HUES64 (cell line): ENCODE data around the gene CCDC47.

ENCODE experiments used
- H3K27ac ChIP-seq: 2 replicates; pipeline ENCODE4 v1.7.0; 2013; ENCODE audit warnings: low read depth, low read length, inconsistent platforms
- H3K27me3 ChIP-seq: 2 replicates; pipeline ENCODE4 v1.6.1; 2013; ENCODE audit warnings: mild to moderate bottlenecking, low read length; ENCODE audit not compliant: insufficient read depth
- H3K36me3 ChIP-seq: 2 replicates; pipeline ENCODE4 v1.6.1; 2013; ENCODE audit warnings: mild to moderate bottlenecking, low read length; ENCODE audit not compliant: insufficient read depth
- H3K4me1 ChIP-seq: 2 replicates; pipeline ENCODE4 v1.6.1; 2013; ENCODE audit warnings: mild to moderate bottlenecking, low read length, moderate library complexity; ENCODE audit not compliant: insufficient read depth
- H3K4me3 ChIP-seq: 2 replicates; pipeline ENCODE4 v1.5.1; 2013; ENCODE audit warnings: mild to moderate bottlenecking, low read length, moderate library complexity
- H3K9ac ChIP-seq: 2 replicates; pipeline ENCODE4 v1.6.1; 2013; ENCODE audit warnings: mild to moderate bottlenecking, low read depth, low read length
- H3K9me3 ChIP-seq: 2 replicates; pipeline ENCODE4 v1.6.1; 2013; ENCODE audit warnings: low read depth, low read length; ENCODE audit not compliant: insufficient read depth
- WGBS: fragments of 150-250, 120-280 bp; methylation state at CpG from one replicate; pipeline ENCODE4 v1.1.7; 2013; ENCODE audit warnings: missing lambda C conversion rate; 5-methylcytosine and 5-hydroxymethylcytosine counted together

CCDC47 gene

DNA sequence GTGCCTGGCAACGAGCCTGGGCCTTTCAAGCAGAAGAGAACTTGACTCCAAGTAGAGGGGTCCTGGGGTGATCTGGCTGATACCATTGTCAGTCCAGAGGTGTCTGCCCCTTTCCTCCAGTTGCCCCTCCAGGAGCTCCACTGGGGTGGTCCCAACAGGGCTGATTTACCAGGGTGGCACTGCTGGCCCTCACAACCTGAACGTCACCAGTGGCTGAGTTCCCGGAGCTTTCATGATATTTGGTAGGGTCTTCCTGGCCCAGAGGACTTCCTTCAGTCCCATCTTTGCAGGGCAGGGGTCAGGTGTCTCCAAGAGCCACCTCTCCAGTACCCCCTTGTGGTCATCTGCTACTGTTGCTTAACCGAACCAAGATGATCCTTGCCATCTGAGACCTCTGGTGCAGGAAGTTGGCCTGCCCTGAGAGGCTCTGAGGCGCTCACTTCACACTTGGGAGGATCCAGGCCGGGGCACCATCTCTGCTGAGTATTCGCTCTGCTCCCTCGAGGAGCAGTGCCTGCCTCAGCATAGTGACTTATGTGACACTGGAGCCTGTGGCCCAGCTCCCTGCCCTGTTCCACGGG, 76.9 kb downstream of the CCDC47 start:
- H3K27ac ChIP-seq: no peak overlapping the region
- 80% methylated on average over 9 of the region's 9 CpGs for WGBS
- peaks cover 5% of the 10 kb centered on the region for H3K27me3 ChIP-seq
- peaks cover 3% of the 10 kb centered on the region; the same call in 1 of the 2 replicates for H3K4me1 ChIP-seq
- no peak overlapping the region for H3K9ac ChIP-seq
- H3K9me3 ChIP-seq: no peaks in the 10 kb centered on the region
- H3K36me3 ChIP-seq: peaks cover 17% of the 10 kb centered on the region
- no peak overlapping the region for H3K4me3 ChIP-seq

DNA sequence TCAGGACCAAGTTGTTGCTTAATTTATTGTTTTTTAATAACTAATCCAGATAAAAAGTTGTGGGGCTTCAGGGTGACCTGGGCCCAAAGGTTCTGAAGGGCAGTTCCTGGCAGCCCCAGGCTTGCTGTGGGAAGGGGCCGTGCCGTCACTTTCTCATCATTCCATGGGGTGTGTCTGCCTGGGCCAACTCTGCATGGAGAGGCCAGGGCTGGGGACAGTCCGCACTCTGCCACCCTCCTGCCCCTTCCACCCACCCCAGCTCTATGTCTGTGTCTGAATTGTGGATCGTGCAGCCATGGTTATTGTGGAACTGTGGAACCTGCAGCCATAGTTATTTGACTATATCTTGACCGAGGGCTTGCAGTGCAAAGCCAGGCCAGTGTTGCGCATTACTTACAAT, 77.5 kb downstream of the CCDC47 start:
- WGBS: 96% methylated on average over 6 of the region's 6 CpGs
- Histone ChIP-seq H3K27ac (no peak overlapping the region), H3K27me3 (peaks cover under 1% of the 10 kb centered on the region; the same call in 1 of the 2 replicates), H3K9ac (no peak overlapping the region), H3K4me1 (peaks cover 3% of the 10 kb centered on the region; the same call in 1 of the 2 replicates), H3K4me3 (no peak overlapping the region), H3K36me3 (peaks cover 23% of the 10 kb centered on the region), H3K9me3 (no peaks in the 10 kb centered on the region)
